ENCODE results near the gene C2CD4A. TPM values are rescaled to one million over a fixed set of nuclear protein-coding genes. Genes with fewer than 3 reads are reported as not detected.
A peak's percentile ranks its signal among the peaks of the same experiment; 100 is the strongest.
"Not testable (repeated sequence)": the region's sequence is repeated elsewhere in the genome, so short reads cannot be mapped to it uniquely, and the experiment has no call there.

C2CD4A gene
- not detected in 2 replicates for total RNA-seq (2014; rRNA removed)
- not detected for polyA plus RNA-seq (2012)

GRCh38 chr15:62066663-62067447 is at the start of gene C2CD4A:
C2CD4A (plus strand) TSS chr15:62066977; CDS start chr15:62067614, 637 bp downstream.
- DNase-seq (ENCODE audit: low read depth): peak; percentile 18

DNA sequence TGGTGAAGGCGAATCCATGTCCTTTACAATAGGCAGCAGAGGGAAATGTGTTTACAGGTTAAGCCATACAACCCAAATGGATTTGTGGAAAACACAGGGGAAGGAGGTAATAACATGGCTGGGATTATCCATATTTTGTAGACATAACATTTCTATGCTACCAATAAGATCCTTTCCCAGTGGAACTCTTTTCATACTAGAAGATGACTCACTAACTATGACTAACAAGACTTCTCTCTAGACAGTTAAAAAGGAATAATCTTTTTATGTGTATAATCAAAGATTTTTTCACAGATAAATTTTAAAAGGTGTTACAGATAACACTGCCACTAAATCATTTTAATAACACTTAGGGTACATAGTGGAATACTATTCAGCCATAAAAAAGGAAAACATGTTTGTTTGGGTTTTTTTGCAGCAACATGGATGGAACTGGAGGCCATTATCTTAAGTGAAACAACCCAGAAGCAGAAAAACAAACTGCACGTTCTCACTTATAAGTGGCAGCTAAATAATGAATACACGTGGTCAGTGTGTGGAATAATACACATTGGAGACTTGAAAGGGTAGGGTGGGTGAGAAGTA is 46.1 kb upstream of the C2CD4A start:
- DNase-seq (ENCODE audit: low read depth): peak; percentile 34

GRCh38 chr15:62021991-62022600 is 44.7 kb upstream of the C2CD4A start:
- no peak for DNase-seq (ENCODE audit: low read depth)

DNA sequence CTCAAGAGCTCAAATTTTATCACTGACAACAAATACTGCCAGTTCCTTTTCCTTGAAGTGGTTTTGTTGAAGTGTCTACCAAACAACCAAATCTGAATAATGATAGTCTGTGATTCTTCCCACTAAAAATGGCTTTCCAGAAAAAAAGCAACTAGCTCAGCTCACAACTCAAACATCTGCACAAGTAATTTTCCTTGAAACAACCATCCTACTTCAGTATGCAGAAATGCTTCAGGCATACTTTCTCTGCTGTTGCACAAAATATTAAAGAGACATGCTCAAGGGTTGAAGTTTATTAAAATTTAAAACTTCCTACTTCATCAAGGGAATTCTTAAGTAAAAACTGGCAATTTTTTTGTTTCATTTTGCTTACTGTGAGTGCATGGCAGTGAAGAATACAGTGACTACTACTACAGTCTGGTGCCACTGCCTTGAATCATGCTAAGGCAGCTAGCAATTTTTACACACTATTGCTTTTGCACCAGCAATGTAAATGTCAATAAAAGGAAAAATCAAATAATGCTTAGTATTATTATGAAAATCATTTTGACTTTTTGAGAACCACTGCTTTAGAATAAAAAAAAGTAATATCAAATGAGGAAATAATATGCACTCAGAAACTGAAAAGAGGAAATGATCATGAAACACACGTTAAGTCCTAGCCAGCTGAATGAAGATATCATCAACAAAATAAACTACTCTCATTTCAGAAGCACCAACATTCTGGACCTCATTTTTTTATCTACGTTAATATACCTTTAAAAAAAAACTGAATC is 40.1 kb upstream of the C2CD4A start:
- no peak for DNase-seq (ENCODE audit: low read depth)

GRCh38 chr15:62027263-62027565 is 39.6 kb upstream of the C2CD4A start:
- no peak for DNase-seq (ENCODE audit: low read depth)

DNA sequence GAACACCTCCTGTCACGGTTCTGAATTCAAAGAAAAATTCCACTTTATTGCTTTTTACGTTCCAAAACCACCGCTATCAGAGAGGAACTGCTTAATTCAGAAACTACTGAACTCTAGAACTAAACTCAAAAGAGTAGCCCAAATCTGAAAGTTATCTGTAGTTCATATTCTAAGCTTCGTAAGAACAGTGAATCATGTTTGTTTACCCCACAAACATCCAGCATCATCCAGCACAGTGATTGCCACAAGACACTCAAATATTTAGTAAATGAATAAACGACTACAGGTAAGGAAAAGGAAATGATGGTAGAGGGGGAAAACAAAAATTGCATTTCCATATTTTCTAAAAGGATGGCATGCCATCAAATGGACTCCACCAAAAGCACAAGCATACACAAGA is 38.9 kb upstream of the C2CD4A start:
- DNase-seq (ENCODE audit: low read depth): no peak

GRCh38 chr15:62035256-62035924 is 31.4 kb upstream of the C2CD4A start:
- DNase-seq (ENCODE audit: low read depth): peak; percentile 80

GRCh38 chr15:62046078-62046743 is 20.6 kb upstream of the C2CD4A start:
- no peak for DNase-seq (ENCODE audit: low read depth)

- DNase-seq (ENCODE audit: low read depth): no peak
Observed at GRCh38 chr15:62047282-62047827, 19.4 kb upstream of the C2CD4A start.

DNA sequence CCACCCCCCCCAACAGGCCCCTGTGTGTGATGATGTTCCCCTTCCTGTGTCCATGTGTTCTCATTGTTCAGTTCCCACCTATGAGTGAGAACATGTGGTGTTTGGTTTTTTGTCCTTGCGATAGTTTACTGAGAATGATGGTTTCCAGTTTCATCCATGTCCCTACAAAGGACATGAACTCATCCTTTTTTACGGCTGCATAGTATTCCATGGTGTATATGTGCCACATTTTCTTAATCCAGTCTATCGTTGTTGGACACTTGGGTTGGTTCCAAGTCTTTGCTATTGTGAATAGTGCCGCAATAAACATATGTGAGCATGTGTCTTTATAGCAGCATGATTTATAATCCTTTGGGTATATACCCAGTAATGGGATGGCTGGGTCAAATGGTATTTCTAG is 18.5 kb upstream of the C2CD4A start:
- DNase-seq (ENCODE audit: low read depth): not testable (repeated sequence)

- no peak for DNase-seq (ENCODE audit: low read depth)
Observed at GRCh38 chr15:62050115-62050514, 16.7 kb upstream of the C2CD4A start.

DNA sequence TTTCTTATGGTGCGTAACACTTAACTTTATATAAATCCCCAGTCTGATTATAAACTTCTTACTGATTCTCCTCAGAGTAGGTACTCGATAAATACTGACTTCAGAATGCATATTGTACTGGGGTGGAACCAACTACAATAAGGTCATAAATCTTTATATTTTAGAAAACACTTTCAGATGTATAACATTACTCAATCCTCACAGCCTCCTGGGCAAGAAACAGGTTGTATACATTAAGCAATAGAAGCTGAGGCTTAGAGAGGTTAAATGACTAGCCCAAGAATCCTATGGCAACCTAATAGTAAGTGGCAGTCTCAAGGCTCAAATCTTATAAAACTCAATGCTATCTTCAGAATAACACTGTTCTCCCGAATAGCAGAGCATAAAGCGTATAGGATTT is 15.6 kb upstream of the C2CD4A start:
- no peak for DNase-seq (ENCODE audit: low read depth)

- no peak for DNase-seq (ENCODE audit: low read depth)
Observed at GRCh38 chr15:62052713-62053112, 14.1 kb upstream of the C2CD4A start.

DNA sequence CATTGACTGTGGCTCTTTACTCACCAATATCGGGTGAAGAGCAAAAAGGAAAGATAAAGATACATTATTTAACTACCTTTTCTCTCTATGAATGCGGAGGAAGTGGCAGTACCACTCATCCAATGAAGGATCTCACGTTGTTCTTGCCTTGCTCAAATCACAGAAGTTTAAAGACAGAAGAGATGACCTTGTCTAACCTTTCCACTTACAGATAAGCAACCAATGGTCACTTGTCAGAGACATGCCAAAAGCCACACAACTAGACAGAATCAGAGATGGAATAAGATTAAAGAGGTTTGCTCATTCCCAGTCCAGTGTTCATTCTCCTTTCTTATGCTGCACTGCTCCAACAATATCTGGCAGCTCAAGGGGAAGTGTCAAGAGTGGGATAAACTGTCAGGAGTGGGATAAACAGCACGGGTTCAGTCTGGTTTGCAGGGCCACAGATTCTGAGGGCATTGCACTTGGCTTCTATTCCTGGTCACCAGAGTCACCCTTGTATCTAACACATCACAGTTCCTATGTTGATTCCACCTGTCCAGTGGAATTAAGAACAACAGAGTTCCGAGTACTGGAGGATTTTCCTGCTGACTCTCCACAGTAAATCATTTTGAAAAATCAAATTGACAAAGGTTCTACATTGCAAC is 13.2 kb upstream of the C2CD4A start:
- no peak for DNase-seq (ENCODE audit: low read depth)

DNA sequence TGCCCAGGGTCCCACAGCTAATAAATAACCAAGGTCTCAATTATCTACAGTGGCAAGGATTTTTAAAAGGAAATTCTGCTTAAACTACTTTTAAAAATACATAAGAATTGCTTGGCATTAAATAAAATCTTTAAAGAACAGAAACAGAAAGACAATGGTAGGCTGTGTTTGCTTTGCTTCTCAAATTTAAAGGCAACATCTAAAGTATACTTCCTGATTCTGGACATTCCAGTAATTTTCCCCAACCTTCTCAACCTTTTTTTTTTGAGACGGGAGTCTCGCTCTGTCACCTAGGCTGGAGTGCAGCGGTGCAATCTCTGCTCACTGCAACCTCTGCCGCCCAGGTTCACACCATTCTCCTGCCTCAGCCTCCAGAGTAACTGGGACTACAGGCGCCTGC is 11.8 kb upstream of the C2CD4A start:
- DNase-seq (ENCODE audit: low read depth): no peak

DNA sequence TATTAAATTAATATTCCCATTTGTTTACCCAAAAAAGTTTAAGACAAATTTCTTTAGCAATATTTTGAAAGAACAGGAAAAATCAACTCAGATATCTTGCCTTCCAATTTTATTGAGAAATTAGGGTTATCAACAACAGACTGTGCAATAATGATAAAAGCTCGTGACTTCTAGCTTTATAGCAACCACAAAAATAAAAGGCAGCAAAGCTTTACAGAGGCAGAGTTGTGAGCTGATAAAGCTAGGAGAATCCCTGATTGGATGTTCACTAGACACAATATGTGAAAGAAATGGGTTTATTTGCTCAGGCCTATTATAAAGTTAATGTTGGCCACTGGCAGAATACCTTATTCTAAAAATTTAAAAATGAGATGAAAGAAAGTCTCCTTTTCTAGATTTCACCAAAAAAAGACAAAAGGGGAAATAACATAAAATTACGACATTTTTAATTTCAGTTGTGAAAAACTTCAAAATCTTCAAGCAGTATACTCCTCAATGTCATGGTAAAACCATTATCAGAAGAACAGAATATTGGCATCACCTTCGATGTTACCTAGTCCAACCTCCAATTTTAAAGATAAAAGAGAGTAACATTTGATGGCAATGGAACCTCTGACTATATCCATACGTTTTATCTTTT is 9.3 kb upstream of the C2CD4A start:
- no peak for DNase-seq (ENCODE audit: low read depth)

- DNase-seq (ENCODE audit: low read depth): no peak
Observed at GRCh38 chr15:62058327-62059028, 8.3 kb upstream of the C2CD4A start.

DNA sequence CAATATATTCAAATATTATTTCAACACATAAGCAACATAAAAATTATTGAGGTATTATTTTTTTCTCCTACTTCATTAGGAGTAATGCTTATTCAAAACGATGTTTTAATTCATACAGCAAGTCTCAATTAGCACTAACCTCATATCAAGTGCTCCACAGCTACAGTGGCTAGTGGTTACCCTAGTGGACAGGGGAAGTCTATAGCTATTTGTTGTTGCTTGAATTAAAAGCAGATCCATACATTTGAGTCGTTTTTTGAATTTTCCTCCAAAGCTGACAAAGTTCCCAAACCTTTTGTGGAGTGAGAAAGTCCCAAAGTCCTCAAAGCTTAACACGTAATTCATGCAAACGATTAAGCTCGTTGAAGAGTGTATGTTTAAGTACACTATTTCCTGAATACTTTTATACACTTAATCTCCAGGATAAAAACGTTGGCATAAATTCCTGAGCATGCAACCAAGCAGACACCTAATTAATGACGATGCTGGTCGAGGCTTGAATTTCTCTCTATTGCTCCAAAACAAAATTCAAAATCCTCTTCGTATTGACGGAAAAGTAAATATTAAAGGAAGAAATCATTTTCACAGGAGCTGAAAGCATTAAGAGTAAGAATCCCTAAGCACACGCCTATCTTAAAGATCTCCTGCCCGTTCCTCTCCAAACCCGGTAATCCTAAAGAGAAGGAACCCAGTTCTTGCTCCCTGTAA is 7.5 kb upstream of the C2CD4A start:
- DNase-seq (ENCODE audit: low read depth): no peak

- peak; percentile 59 for DNase-seq (ENCODE audit: low read depth)
Observed at GRCh38 chr15:62059816-62060112, 7.0 kb upstream of the C2CD4A start.

Measured in LHCN-M2 (cell line).